Measurements from ENCODE around the gene IL4R.

IL4R gene

GRCh38 chr16:27379919-27380318 is 66.1 kb downstream of the IL4R start:
- Histone ChIP-seq H3K4me2 (ENCODE audit: low read length) (no peak overlapping the region), H4K8ac (ENCODE audit: low read depth, low read length) (no peak overlapping the region), H4K5ac (ENCODE audit: low read length) (no peak overlapping the region), H3K18ac (ENCODE audit: low read length) (no peak overlapping the region), H3K56ac (ENCODE audit: low read length) (no peak overlapping the region), H3K79me1 (ENCODE audit: low read length) (no peaks in the 10 kb centered on the region), H2BK5ac (ENCODE audit: low read length) (no peak overlapping the region), H3K9ac (ENCODE audit: low read length) (no peak overlapping the region), H3K4me3 (ENCODE audit: low read length) (no peak overlapping the region), H3K23ac (ENCODE audit: low read length) (no peak overlapping the region), H3K36me3 (ENCODE audit: control insufficient read depth, insufficient read depth, low read length) (no peaks in the 10 kb centered on the region), H3K27me3 (ENCODE audit: insufficient read depth, low read length, poor library complexity) (no peaks in the 10 kb centered on the region), H3K4ac (ENCODE audit: low read depth, low read length) (no peak overlapping the region), H3K27ac (ENCODE audit: low read depth, low read length) (no peak overlapping the region), H2BK15ac (replicated peaks; ENCODE audit: low read depth) (no peak overlapping the region), H3K79me2 (ENCODE audit: control insufficient read depth, insufficient read depth, low read length) (no peaks in the 10 kb centered on the region), H2AK5ac (ENCODE audit: low read length) (no peak overlapping the region), H3K4me1 (ENCODE audit: control insufficient read depth, low read depth, low read length) (no peaks in the 10 kb centered on the region), H2BK120ac (ENCODE audit: low read depth, low read length) (no peak overlapping the region)
- DNase-seq: no peak
- no CpG with 5 or more reads among the region's 9 CpGs for WGBS (ENCODE audit: extremely low coverage, insufficient coverage, low lambda C conversion rate)

DNA sequence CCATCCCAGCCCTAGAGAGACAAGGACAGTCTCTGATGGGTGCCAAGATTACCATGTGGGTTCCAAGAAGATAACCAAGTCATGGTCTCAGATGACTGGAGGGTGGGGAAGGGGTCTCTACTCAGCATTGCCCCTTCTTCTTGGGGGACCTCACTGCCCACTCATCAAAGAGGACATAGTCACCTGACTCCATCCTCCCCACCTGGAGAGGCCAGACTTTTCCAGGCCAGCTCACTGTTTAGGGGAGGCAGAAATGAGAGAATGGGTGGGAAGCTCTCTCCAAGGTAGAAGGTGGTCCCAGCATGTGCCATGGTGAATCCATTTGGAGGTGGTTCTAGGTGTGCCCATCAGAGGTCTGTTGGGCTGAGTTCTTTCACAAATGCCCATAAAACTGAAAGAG is 67.5 kb downstream of the IL4R start:
- Histone ChIP-seq H2AK5ac (ENCODE audit: low read length) (no peak overlapping the region), H3K9ac (ENCODE audit: low read length) (no peak overlapping the region), H3K4me2 (ENCODE audit: low read length) (no peak overlapping the region), H3K4me1 (ENCODE audit: control insufficient read depth, low read depth, low read length) (no peaks in the 10 kb centered on the region), H3K4me3 (ENCODE audit: low read length) (no peak overlapping the region), H4K5ac (ENCODE audit: low read length) (no peak overlapping the region), H4K8ac (ENCODE audit: low read depth, low read length) (no peak overlapping the region), H3K4ac (ENCODE audit: low read depth, low read length) (no peak overlapping the region), H3K56ac (ENCODE audit: low read length) (no peak overlapping the region), H2BK120ac (ENCODE audit: low read depth, low read length) (no peak overlapping the region), H3K27ac (ENCODE audit: low read depth, low read length) (no peak overlapping the region), H3K23ac (ENCODE audit: low read length) (no peak overlapping the region), H3K79me2 (ENCODE audit: control insufficient read depth, insufficient read depth, low read length) (no peaks in the 10 kb centered on the region), H2BK15ac (replicated peaks; ENCODE audit: low read depth) (no peak overlapping the region), H3K36me3 (ENCODE audit: control insufficient read depth, insufficient read depth, low read length) (no peaks in the 10 kb centered on the region), H3K27me3 (ENCODE audit: insufficient read depth, low read length, poor library complexity) (no peaks in the 10 kb centered on the region), H3K79me1 (ENCODE audit: low read length) (no peaks in the 10 kb centered on the region), H3K18ac (ENCODE audit: low read length) (no peak overlapping the region), H2BK5ac (ENCODE audit: low read length) (no peak overlapping the region)
- DNase-seq: no peak

DNA sequence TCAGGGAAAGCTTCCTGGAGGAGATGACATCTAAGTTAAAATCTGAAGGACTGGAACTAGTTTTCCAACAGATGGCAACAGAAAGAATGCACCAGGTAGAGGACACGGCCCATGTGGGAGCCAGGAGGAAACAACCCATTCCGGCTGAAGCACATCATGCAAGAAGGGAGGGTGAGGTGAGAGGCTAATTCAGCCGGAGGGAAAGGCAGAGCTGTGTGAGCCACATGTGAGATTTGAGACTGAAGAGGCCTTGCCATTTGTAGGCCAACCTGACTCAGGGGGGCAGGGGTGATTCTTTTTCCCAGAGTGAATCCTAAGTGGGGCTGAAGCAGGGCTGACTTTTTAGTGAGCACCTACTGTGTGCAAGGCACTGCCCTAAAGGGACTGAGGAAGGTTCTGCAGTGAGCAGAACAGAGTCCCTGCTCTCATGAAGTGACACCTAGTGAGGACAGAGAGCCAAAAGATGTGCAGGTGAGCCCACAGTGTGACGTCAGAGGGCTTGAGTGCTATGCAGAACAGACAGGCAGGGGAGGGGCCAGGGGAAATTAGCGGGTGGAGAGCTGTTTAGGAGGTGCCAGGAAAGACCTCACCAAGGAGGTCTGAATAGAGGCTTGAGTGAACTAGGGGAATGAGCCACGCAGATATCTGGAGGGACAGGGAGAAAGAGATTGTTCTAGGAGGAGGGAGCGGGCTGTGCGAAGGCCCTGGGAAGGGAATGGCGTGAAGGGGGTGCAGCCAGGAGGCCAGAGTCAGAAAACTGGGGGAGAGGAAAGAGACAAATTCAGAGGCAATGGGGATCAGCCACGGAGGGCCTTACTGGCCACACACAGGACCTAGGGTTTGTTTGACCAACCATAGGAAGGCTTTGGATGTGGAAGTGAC is 68.4 kb downstream of the IL4R start:
- no peaks in the 10 kb centered on the region for H3K79me1 ChIP-seq (ENCODE audit: low read length)
- H3K4ac ChIP-seq (ENCODE audit: low read depth, low read length): no peak overlapping the region
- no peak overlapping the region for H3K4me2 ChIP-seq (ENCODE audit: low read length)
- H3K4me1 ChIP-seq (ENCODE audit: control insufficient read depth, low read depth, low read length): no peaks in the 10 kb centered on the region
- H4K8ac ChIP-seq (ENCODE audit: low read depth, low read length): no peak overlapping the region
- no peak overlapping the region for H2BK5ac ChIP-seq (ENCODE audit: low read length)
- H2BK15ac ChIP-seq (replicated peaks; ENCODE audit: low read depth): no peak overlapping the region
- no peak overlapping the region for H3K23ac ChIP-seq (ENCODE audit: low read length)
- no peak overlapping the region for H3K9ac ChIP-seq (ENCODE audit: low read length)
- no peaks in the 10 kb centered on the region for H3K36me3 ChIP-seq (ENCODE audit: control insufficient read depth, insufficient read depth, low read length)
- no peak for DNase-seq
- no peaks in the 10 kb centered on the region for H3K79me2 ChIP-seq (ENCODE audit: control insufficient read depth, insufficient read depth, low read length)
- H3K4me3 ChIP-seq (ENCODE audit: low read length): no peak overlapping the region
- H3K27me3 ChIP-seq (ENCODE audit: insufficient read depth, low read length, poor library complexity): no peaks in the 10 kb centered on the region
- no peak overlapping the region for H3K56ac ChIP-seq (ENCODE audit: low read length)
- no peak overlapping the region for H2AK5ac ChIP-seq (ENCODE audit: low read length)
- H3K18ac ChIP-seq (ENCODE audit: low read length): no peak overlapping the region
- no peak overlapping the region for H4K5ac ChIP-seq (ENCODE audit: low read length)
- H2BK120ac ChIP-seq (ENCODE audit: low read depth, low read length): no peak overlapping the region
- H3K27ac ChIP-seq (ENCODE audit: low read depth, low read length): no peak overlapping the region
- WGBS (ENCODE audit: extremely low coverage, insufficient coverage, low lambda C conversion rate): no CpG with 5 or more reads among the region's 10 CpGs

GRCh38 chr16:27383556-27384243 is 69.9 kb downstream of the IL4R start:
- no peaks in the 10 kb centered on the region for H3K79me1 ChIP-seq (ENCODE audit: low read length)
- DNase-seq: no peak
- no peaks in the 10 kb centered on the region for H3K79me2 ChIP-seq (ENCODE audit: control insufficient read depth, insufficient read depth, low read length)
- no peaks in the 10 kb centered on the region for H3K4me1 ChIP-seq (ENCODE audit: control insufficient read depth, low read depth, low read length)
- no peak overlapping the region for H2BK5ac ChIP-seq (ENCODE audit: low read length)
- no CpG with 5 or more reads among the region's 15 CpGs for WGBS (ENCODE audit: extremely low coverage, insufficient coverage, low lambda C conversion rate)
- H3K36me3 ChIP-seq (ENCODE audit: control insufficient read depth, insufficient read depth, low read length): no peaks in the 10 kb centered on the region
- H3K9ac ChIP-seq (ENCODE audit: low read length): no peak overlapping the region
- no peak overlapping the region for H3K18ac ChIP-seq (ENCODE audit: low read length)
- no peak overlapping the region for H3K4me2 ChIP-seq (ENCODE audit: low read length)
- no peak overlapping the region for H3K23ac ChIP-seq (ENCODE audit: low read length)
- no peak overlapping the region for H3K4me3 ChIP-seq (ENCODE audit: low read length)
- no peak overlapping the region for H3K56ac ChIP-seq (ENCODE audit: low read length)
- H4K5ac ChIP-seq (ENCODE audit: low read length): no peak overlapping the region
- H4K8ac ChIP-seq (ENCODE audit: low read depth, low read length): no peak overlapping the region
- no peak overlapping the region for H2BK15ac ChIP-seq (replicated peaks; ENCODE audit: low read depth)
- H2AK5ac ChIP-seq (ENCODE audit: low read length): no peak overlapping the region
- no peak overlapping the region for H3K27ac ChIP-seq (ENCODE audit: low read depth, low read length)
- no peak overlapping the region for H3K4ac ChIP-seq (ENCODE audit: low read depth, low read length)
- no peaks in the 10 kb centered on the region for H3K27me3 ChIP-seq (ENCODE audit: insufficient read depth, low read length, poor library complexity)
- H2BK120ac ChIP-seq (ENCODE audit: low read depth, low read length): no peak overlapping the region

DNA sequence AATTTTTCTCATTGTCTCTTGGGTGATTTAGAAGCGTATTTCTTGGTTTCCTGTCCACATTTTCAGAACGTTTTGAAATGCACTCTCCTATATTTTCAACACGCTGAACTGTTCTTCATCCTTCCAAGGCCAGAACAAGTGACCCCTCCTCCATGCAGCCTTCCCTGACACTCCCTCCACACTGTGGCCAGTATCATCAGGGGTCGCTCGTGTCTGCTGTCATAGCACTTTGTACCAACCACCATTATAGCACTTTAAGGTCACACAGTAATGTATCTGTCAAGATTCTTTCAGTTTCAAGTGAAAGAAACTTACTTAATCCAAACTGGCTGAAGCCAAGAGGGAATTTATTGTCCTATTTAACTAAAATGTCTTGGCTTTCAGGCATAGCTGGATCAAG is 70.7 kb downstream of the IL4R start:
- DNase-seq: no peak
- no peak overlapping the region for H3K4me2 ChIP-seq (ENCODE audit: low read length)
- no peaks in the 10 kb centered on the region for H3K79me1 ChIP-seq (ENCODE audit: low read length)
- no peak overlapping the region for H3K18ac ChIP-seq (ENCODE audit: low read length)
- no peak overlapping the region for H3K4ac ChIP-seq (ENCODE audit: low read depth, low read length)
- H3K27me3 ChIP-seq (ENCODE audit: insufficient read depth, low read length, poor library complexity): no peaks in the 10 kb centered on the region
- H2AK5ac ChIP-seq (ENCODE audit: low read length): no peak overlapping the region
- no peak overlapping the region for H3K23ac ChIP-seq (ENCODE audit: low read length)
- H4K5ac ChIP-seq (ENCODE audit: low read length): no peak overlapping the region
- WGBS (ENCODE audit: extremely low coverage, insufficient coverage, low lambda C conversion rate): no CpG with 5 or more reads among the region's 5 CpGs
- no peaks in the 10 kb centered on the region for H3K36me3 ChIP-seq (ENCODE audit: control insufficient read depth, insufficient read depth, low read length)
- H3K56ac ChIP-seq (ENCODE audit: low read length): no peak overlapping the region
- H2BK15ac ChIP-seq (replicated peaks; ENCODE audit: low read depth): no peak overlapping the region
- no peak overlapping the region for H2BK5ac ChIP-seq (ENCODE audit: low read length)
- no peaks in the 10 kb centered on the region for H3K4me1 ChIP-seq (ENCODE audit: control insufficient read depth, low read depth, low read length)
- H3K9ac ChIP-seq (ENCODE audit: low read length): no peak overlapping the region
- no peak overlapping the region for H2BK120ac ChIP-seq (ENCODE audit: low read depth, low read length)
- no peak overlapping the region for H3K4me3 ChIP-seq (ENCODE audit: low read length)
- no peak overlapping the region for H3K27ac ChIP-seq (ENCODE audit: low read depth, low read length)
- no peak overlapping the region for H4K8ac ChIP-seq (ENCODE audit: low read depth, low read length)
- H3K79me2 ChIP-seq (ENCODE audit: control insufficient read depth, insufficient read depth, low read length): no peaks in the 10 kb centered on the region
